ENCODE measurements around the gene MICB.

The MICB gene

DNA sequence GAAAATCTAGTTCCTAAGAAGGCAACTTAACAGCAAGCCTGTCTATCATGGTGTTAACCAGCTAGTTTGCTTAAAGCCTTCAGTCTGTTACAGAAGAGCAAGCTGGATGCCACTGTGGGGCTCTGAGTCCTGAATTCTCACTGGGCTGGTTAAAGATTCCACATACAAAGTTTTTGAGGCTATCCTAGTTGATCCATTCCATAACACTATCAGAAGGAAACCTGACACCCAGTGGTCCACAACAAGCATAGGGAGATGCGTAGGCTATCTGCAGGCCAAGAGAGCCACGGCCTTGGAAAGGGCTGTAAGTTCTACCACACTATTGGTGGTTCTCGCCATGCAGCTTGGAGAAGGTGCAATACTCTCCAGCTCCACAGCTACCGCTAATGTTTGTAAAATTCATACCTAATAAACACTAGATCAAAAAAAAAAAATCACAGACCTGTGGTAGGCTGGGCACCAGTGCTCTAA is 30.4 kb downstream of the MICB start:
- Histone ChIP-seq H3K4me1 (ENCODE audit: insufficient read depth, low read length, poor library complexity, severe bottlenecking) (peaks cover 5% of the 10 kb centered on the region), H3K27me3 (ENCODE audit: insufficient read depth, low read length, poor library complexity, severe bottlenecking) (no peaks in the 10 kb centered on the region), H3K36me3 (ENCODE audit: insufficient read depth, low read length) (peaks cover 45% of the 10 kb centered on the region), H3K9me3 (ENCODE audit: insufficient read depth, low read depth, low read length) (no peaks in the 10 kb centered on the region), H3K79me2 (ENCODE audit: insufficient read depth, low read length) (peaks cover 28% of the 10 kb centered on the region), H4K20me1 (ENCODE audit: insufficient read depth, low read length, poor library complexity, severe bottlenecking) (peaks cover 40% of the 10 kb centered on the region), H3K9ac (ENCODE audit: low read depth, low read length, poor library complexity, severe bottlenecking) (no peak overlapping the region), H2AFZ (ENCODE audit: low read length) (no peak overlapping the region), H3K4me2 (ENCODE audit: low read depth, low read length, poor library complexity, severe bottlenecking) (no peak overlapping the region), H3K9me2 (replicated peaks; ENCODE audit: low read depth, low read length) (no peaks in the 10 kb centered on the region), H3F3A (ENCODE audit: low read depth) (peaks cover 2% of the 10 kb centered on the region; the same call in 1 of the 2 replicates), H3K4me3 (ENCODE audit: low read length, poor library complexity, severe bottlenecking) (no peak overlapping the region)
- TF ChIP-seq, protein P1, sequence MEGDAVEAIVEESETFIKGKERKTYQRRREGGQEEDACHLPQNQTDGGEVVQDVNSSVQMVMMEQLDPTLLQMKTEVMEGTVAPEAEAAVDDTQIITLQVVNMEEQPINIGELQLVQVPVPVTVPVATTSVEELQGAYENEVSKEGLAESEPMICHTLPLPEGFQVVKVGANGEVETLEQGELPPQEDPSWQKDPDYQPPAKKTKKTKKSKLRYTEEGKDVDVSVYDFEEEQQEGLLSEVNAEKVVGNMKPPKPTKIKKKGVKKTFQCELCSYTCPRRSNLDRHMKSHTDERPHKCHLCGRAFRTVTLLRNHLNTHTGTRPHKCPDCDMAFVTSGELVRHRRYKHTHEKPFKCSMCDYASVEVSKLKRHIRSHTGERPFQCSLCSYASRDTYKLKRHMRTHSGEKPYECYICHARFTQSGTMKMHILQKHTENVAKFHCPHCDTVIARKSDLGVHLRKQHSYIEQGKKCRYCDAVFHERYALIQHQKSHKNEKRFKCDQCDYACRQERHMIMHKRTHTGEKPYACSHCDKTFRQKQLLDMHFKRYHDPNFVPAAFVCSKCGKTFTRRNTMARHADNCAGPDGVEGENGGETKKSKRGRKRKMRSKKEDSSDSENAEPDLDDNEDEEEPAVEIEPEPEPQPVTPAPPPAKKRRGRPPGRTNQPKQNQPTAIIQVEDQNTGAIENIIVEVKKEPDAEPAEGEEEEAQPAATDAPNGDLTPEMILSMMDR (conservative IDR thresholded peaks at IDR 0.05; ENCODE audit: low read length): no peak
- no peak for TF ChIP-seq EZH2phosphoT487 (IDR thresholded peaks at IDR 0.05; ENCODE audit: borderline replicate concordance)

DNA sequence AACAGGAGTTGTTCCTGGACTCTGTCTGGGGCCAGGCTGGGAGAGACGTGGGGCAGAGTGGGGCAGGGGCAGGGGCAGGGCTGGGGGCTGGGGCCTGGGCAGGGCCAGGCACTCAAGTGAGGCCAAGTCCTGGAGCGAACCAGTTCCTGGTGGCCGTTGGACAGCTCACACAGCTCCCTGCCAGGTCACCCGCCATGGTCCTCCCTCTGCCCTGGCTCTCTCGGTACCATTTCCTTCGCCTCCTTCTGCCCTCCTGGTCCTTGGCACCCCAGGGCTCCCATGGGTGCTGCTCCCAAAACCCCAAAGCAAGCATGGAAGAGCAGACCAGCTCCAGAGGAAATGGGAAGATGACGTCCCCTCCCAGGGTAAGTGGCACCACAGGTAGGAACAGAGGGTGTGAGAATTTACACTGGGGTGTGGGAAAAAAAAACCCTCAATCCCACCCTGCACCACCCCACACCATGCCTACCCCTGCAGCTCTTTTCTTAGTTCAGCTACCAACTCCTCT is 30.9 kb downstream of the MICB start, which contains the start of gene MCCD1:
Gene MCCD1 (plus strand): TSS at position 142 of the 508 bp plus-strand sequence. CDS start 53 bp downstream, at position 195.
- H3K4me3 ChIP-seq (ENCODE audit: low read length, poor library complexity, severe bottlenecking): no peak within 1 kb of the TSS
- H3K9ac ChIP-seq (ENCODE audit: low read depth, low read length, poor library complexity, severe bottlenecking): no peak within 1 kb of the TSS
- peaks cover 11% of the 10 kb centered on the region for H3K4me1 ChIP-seq (ENCODE audit: insufficient read depth, low read length, poor library complexity, severe bottlenecking)
- H3K79me2 ChIP-seq (ENCODE audit: insufficient read depth, low read length): peaks cover 34% of the 10 kb centered on the region
- no peak within 1 kb of the TSS for H2AFZ ChIP-seq (ENCODE audit: low read length)
- H3K9me2 ChIP-seq (replicated peaks; ENCODE audit: low read depth, low read length): no peaks in the 10 kb centered on the region
- TF ChIP-seq, protein P1 (conservative IDR thresholded peaks at IDR 0.05; ENCODE audit: low read length): no peak
- TF ChIP-seq EZH2phosphoT487 (IDR thresholded peaks at IDR 0.05; ENCODE audit: borderline replicate concordance): no peak
- H4K20me1 ChIP-seq (ENCODE audit: insufficient read depth, low read length, poor library complexity, severe bottlenecking): peaks cover 45% of the 10 kb centered on the region
- no peaks in the 10 kb centered on the region for H3K9me3 ChIP-seq (ENCODE audit: insufficient read depth, low read depth, low read length)
- no peak within 1 kb of the TSS for H3K4me2 ChIP-seq (ENCODE audit: low read depth, low read length, poor library complexity, severe bottlenecking)
- peaks cover 2% of the 10 kb centered on the region; the same call in 1 of the 2 replicates for H3F3A ChIP-seq (ENCODE audit: low read depth)
- H3K27me3 ChIP-seq (ENCODE audit: insufficient read depth, low read length, poor library complexity, severe bottlenecking): no peaks in the 10 kb centered on the region
- H3K36me3 ChIP-seq (ENCODE audit: insufficient read depth, low read length): peaks cover 50% of the 10 kb centered on the region

DNA sequence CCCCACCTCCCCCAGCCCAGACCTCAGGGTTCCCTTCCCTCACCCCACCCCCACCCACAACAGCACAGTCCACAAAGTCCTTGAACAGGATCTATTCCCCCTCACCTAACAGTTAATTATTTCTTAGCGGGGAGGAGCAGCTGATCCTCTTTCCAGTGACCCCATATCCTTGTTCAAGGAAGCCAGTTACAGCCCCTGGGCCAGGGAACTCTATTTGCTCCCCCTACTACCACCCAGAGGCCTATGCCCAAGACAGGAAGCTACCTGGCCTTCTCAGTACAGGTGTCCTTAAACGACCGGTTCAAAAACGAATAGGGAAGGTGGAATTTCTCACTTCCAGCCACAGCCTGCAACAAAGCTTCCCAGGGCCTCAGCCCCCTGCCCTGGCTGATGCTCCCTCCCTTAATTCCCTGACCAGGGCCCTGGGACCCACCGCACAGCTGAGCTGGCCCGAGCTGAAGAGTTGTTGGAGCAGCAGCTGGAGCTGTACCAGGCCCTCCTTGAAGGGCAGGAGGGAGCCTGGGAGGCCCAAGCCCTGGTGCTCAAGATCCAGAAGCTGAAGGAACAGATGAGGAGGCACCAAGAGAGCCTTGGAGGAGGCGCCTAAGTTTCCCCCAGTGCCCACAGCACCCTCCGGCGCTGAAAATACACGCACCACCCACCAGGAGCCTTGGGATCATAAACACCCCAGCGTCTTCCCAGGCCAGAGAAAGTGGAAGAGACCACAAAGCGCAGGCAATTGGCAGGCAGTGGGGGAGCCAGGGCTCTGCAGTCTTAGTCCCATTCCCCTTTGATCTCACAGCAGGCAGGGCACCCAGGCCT is 31.6 kb downstream of the MICB start:
- no peaks in the 10 kb centered on the region for H3K27me3 ChIP-seq (ENCODE audit: insufficient read depth, low read length, poor library complexity, severe bottlenecking)
- H3K9ac ChIP-seq (ENCODE audit: low read depth, low read length, poor library complexity, severe bottlenecking): no peak overlapping the region
- H3F3A ChIP-seq (ENCODE audit: low read depth): peaks cover 2% of the 10 kb centered on the region; the same call in 1 of the 2 replicates
- H3K4me2 ChIP-seq (ENCODE audit: low read depth, low read length, poor library complexity, severe bottlenecking): no peak overlapping the region
- no peak for TF ChIP-seq EZH2phosphoT487 (IDR thresholded peaks at IDR 0.05; ENCODE audit: borderline replicate concordance)
- TF ChIP-seq, protein P1 (conservative IDR thresholded peaks at IDR 0.05; ENCODE audit: low read length): no peak
- no peaks in the 10 kb centered on the region for H3K9me2 ChIP-seq (replicated peaks; ENCODE audit: low read depth, low read length)
- peaks cover 17% of the 10 kb centered on the region for H3K4me1 ChIP-seq (ENCODE audit: insufficient read depth, low read length, poor library complexity, severe bottlenecking)
- peaks cover 57% of the 10 kb centered on the region for H3K36me3 ChIP-seq (ENCODE audit: insufficient read depth, low read length)
- no peak overlapping the region for H3K4me3 ChIP-seq (ENCODE audit: low read length, poor library complexity, severe bottlenecking)
- H3K79me2 ChIP-seq (ENCODE audit: insufficient read depth, low read length): peaks cover 40% of the 10 kb centered on the region
- no peaks in the 10 kb centered on the region for H3K9me3 ChIP-seq (ENCODE audit: insufficient read depth, low read depth, low read length)
- no peak overlapping the region for H2AFZ ChIP-seq (ENCODE audit: low read length)
- H4K20me1 ChIP-seq (ENCODE audit: insufficient read depth, low read length, poor library complexity, severe bottlenecking): peaks cover 52% of the 10 kb centered on the region
